Bronchial epithelial cell (primary cell): Measurements from ENCODE around the gene TXNDC16. TPM values are rescaled to one million over a fixed set of nuclear protein-coding genes. Genes with fewer than 3 reads are reported as not detected.

Experiments used
- DNase-seq: peaks from one replicate; pipeline ENCODE4 v3.0.0-alpha.2; 2010; ENCODE audit warnings: low read depth
- FAIRE-seq: peaks from 2 replicates; lab custom pipeline; 2011; peaks lifted over from hg19 to GRCh38; lab: Jason Lieb, UNC
- H3K27me3 ChIP-seq: 2 replicates; pipeline ENCODE4 v1.5.1; 2011; ENCODE audit warnings: low read length; ENCODE audit not compliant: control insufficient read depth, insufficient read depth
- H3K36me3 ChIP-seq: 2 replicates; pipeline ENCODE4 v1.5.1; 2011; ENCODE audit warnings: low read length; ENCODE audit not compliant: control insufficient read depth, insufficient read depth
- H3K4me3 ChIP-seq: 2 replicates; pipeline ENCODE4 v1.5.1; 2011; ENCODE audit warnings: mild to moderate bottlenecking, low read depth, low read length, control low read depth
- total RNA-seq: library from RNA; depleted of rRNA; stranded (reverse); fragments of >200 nt; gene quantifications from 2 replicates; pipeline ENCODE4 v1.2.1, GENCODE V29; 2014
- TF ChIP-seq, protein P1 (sequence below): IDR thresholded peaks from 2 replicates; pipeline ENCODE4 v1.5.1; 2011; ENCODE audit warnings: mild to moderate bottlenecking, moderate library complexity, low read length, control low read depth, inconsistent platforms; ENCODE audit not compliant: insufficient read depth, severe bottlenecking

Gene TXNDC16
- total RNA-seq, 1 donor from 2014 or later = 0.79 TPM

DNA sequence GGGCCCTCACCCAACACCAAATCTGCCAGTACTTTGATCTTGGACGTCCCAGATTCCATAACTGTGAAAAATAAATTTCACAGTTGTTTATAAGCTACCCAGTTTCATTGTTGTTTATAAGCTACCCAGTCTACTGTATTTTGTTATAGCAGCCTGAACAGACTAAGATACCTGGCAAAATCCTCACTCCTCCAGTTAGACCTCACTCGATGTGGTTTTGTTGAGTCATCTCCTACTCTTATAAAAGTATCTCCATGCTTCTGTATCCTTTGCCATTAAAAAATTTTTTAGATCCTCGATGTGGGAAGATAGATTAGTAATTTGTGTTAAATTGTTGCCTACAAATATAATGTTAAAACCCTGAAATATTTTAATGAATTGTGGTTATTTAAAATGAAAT is 16.0 kb downstream of the TXNDC16 start:
- Histone ChIP-seq H3K27me3 (no peaks in the 10 kb centered on the region), H3K4me3 (no peak overlapping the region), H3K36me3 (no peaks in the 10 kb centered on the region)
- TF ChIP-seq, protein P1, sequence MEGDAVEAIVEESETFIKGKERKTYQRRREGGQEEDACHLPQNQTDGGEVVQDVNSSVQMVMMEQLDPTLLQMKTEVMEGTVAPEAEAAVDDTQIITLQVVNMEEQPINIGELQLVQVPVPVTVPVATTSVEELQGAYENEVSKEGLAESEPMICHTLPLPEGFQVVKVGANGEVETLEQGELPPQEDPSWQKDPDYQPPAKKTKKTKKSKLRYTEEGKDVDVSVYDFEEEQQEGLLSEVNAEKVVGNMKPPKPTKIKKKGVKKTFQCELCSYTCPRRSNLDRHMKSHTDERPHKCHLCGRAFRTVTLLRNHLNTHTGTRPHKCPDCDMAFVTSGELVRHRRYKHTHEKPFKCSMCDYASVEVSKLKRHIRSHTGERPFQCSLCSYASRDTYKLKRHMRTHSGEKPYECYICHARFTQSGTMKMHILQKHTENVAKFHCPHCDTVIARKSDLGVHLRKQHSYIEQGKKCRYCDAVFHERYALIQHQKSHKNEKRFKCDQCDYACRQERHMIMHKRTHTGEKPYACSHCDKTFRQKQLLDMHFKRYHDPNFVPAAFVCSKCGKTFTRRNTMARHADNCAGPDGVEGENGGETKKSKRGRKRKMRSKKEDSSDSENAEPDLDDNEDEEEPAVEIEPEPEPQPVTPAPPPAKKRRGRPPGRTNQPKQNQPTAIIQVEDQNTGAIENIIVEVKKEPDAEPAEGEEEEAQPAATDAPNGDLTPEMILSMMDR = no peak
- no peak for DNase-seq
- FAIRE-seq = no peak

DNA sequence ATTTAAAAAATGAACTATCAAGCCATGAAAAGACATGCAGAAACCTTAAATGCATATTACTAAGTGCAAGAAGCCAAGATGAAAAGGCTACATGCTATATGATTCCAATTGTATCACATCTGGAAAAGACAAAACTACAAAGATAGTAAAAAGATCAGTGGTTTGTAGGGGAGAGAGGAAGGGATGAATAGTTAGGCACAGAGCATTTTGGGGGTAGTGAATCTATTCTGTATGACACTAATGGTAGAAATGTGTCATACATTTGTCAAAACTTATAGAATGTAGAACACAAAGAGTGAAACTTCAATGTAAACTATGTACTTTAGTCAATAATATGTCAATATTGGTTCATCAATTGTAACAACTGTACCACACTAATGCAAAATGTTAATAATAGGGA is 20.8 kb downstream of the TXNDC16 start:
- TF ChIP-seq, protein P1 = no peak
- H3K4me3 ChIP-seq = no peak overlapping the region
- FAIRE-seq (no peak), DNase-seq (no peak)
- H3K27me3 ChIP-seq = no peaks in the 10 kb centered on the region
- no peaks in the 10 kb centered on the region for H3K36me3 ChIP-seq

DNA sequence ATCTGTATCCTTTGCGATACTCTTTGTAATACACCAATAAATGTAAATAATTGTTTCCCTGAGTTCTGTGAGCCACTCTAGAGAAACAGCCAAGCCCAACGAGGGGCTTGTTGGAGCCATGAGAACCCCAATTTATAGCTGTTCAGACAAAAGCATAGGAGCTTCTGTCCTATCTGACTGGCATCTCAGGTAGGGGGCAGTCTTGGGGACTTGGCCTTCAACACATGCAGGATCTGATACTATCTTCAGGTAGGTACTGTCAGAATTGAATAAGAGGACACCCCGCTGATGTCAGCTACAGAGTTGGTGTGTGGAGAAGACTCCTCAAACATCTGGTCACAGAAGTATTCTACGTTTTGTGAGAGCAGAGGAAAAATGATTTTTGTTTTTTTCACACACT is 25.3 kb downstream of the TXNDC16 start:
- no peak for FAIRE-seq
- no peak for DNase-seq
- Histone ChIP-seq H3K4me3 (no peak overlapping the region), H3K36me3 (no peaks in the 10 kb centered on the region), H3K27me3 (no peaks in the 10 kb centered on the region)
- TF ChIP-seq, protein P1 = no peak

DNA sequence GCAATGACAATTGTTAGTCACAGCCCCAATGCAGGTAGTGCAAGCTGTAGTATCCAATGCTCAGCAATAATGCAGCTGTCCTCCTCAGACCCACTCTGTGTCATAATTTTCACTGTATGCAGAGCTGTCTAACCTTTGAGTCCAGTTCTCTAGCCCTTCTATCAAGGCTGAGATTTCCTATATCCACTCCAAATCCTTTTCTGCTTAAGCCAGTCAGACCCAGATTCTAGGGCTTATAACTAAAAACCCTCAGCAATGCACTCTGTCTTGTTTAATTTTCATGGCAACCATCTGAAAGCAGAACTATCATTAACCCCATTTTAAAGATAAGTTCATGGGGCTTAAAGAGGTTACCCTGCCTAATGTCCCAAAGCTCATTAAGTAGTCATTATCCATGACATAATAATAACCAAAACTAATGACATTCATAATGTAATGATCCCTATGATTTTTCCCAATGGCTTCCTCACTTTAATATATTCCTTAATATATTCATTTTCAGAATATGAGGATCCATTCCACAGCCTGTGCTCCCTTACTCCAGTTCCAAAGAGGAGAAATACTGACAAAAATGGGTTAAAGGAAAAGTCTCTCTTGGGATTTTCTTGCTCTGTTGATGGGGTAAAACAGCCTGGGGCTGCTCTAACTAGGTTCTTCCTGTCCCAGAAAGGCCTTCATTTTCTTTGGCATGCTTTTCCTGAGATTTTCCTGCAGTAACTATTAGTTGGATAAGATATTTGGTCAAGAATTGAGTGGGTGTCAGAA is 29.5 kb downstream of the TXNDC16 start:
- FAIRE-seq = no peak
- TF ChIP-seq, protein P1 = no peak

DNA sequence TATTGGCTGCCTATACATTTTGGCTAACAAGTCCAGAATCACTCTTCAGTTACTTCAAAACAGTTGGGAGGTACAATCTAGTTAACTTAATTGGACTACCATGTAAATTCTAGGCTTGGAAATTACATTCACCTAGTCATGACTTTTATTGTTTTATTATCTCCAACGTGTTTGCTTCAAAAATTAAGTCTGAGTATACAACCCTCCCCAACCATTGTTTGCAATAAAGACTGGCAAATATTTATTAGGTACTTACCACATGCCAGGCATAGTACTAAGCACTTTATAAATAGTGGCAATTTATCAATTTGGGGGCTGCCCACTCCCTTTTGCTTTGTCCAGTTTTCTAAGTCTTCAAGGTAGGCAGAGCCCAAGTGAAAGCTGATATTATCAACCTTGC is 30.3 kb downstream of the TXNDC16 start:
- FAIRE-seq = no peak
- TF ChIP-seq, protein P1 = no peak
- Histone ChIP-seq H3K36me3 (no peaks in the 10 kb centered on the region), H3K27me3 (no peaks in the 10 kb centered on the region), H3K4me3 (no peak overlapping the region)
- DNase-seq = no peak

More for the DNA sequence above, 29.5 kb downstream of the TXNDC16 start:
- Histone ChIP-seq H3K27me3 (no peaks in the 10 kb centered on the region), H3K36me3 (no peaks in the 10 kb centered on the region), H3K4me3 (no peak overlapping the region)
- no peak for DNase-seq
